Mesothelial cell of epicardium (in vitro differentiated cells): ENCODE results near the gene DHRS11. TPM values are rescaled to one million over a fixed set of nuclear protein-coding genes. Genes with fewer than 3 reads are reported as not detected.
"Not testable (repeated sequence)": the region's sequence is repeated elsewhere in the genome, so short reads cannot be mapped to it uniquely, and the experiment has no call there.

ENCODE experiments used
- DNase-seq, 2 experiments: peaks; one replicate each; pipeline ENCODE4 v3.0.0; 2021; ENCODE audit warnings: low spot score in 2 of 2; ENCODE audit not compliant: unreplicated experiment in 2 of 2
- H3K27ac Mint-ChIP-seq: 2 replicates; pipeline ENCODE4 v1.8.0; 2021; ENCODE audit warnings: mixed read lengths
- H3K27me3 Mint-ChIP-seq: 2 replicates; pipeline ENCODE4 v1.8.0; 2021; ENCODE audit warnings: low read depth, mixed read lengths
- H3K36me3 Mint-ChIP-seq: 2 replicates; pipeline ENCODE4 v1.8.0; 2021; ENCODE audit warnings: mixed read lengths
- H3K4me1 Mint-ChIP-seq: 2 replicates; pipeline ENCODE4 v1.8.0; 2021; ENCODE audit warnings: mixed read lengths
- H3K4me3 Mint-ChIP-seq: 2 replicates; pipeline ENCODE4 v1.8.0; 2021; ENCODE audit warnings: mild to moderate bottlenecking, moderate library complexity, mixed read lengths
- H3K9me3 Mint-ChIP-seq: 2 replicates; pipeline ENCODE4 v1.8.0; 2021; ENCODE audit warnings: mixed read lengths
- CTCF ChIP-seq: fragments of 200-600 bp; sonication (generic); IDR thresholded peaks from one replicate; pipeline ENCODE4 v1.5.0; 2021; ENCODE audit warnings: antibody characterized with exemption; ENCODE audit not compliant: unreplicated experiment
- total RNA-seq: library from RNA; stranded (reverse); gene quantifications from 3 replicates; pipeline ENCODE4 v1.2.1, GENCODE V29; 2021

Gene DHRS11
- total RNA-seq, 1 donor from 2014 or later: 15.0 TPM

GRCh38 chr17:36600936-36601302 lies 9.2 kb downstream of the DHRS11 start:
- TF ChIP-seq CTCF: no peak
- peak overlapping the region; percentile 82 for H3K4me3 Mint-ChIP-seq
- peak overlapping the region; percentile 81 for H3K27ac Mint-ChIP-seq
- no peaks in the 10 kb centered on the region for H3K27me3 Mint-ChIP-seq
- peaks cover 22% of the 10 kb centered on the region for H3K4me1 Mint-ChIP-seq
- peak in 1 of 2 experiments; percentile 47 for DNase-seq
- H3K9me3 Mint-ChIP-seq: no peaks in the 10 kb centered on the region
- H3K36me3 Mint-ChIP-seq: no peaks in the 10 kb centered on the region

- DNase-seq: peak; percentile 87 to 93
- Mint-ChIP-seq H3K9me3 (no peaks in the 10 kb centered on the region), H3K36me3 (no peaks in the 10 kb centered on the region)
Measured at GRCh38 chr17:36601303-36602029, 9.8 kb downstream of the DHRS11 start, which contains the start of gene MRM1. Gene MRM1, plus strand, starts transcription at chr17:36601583. Its CDS starts 228 bp downstream, at chr17:36601811.

GRCh38 chr17:36602030-36602748 lies 10.5 kb downstream of the DHRS11 start:
- TF ChIP-seq CTCF: no peak
- Mint-ChIP-seq H3K4me1 (peaks cover 22% of the 10 kb centered on the region), H3K27ac (peak overlapping the region; percentile 81), H3K4me3 (peak overlapping the region; percentile 82), H3K27me3 (no peaks in the 10 kb centered on the region), H3K36me3 (no peaks in the 10 kb centered on the region), H3K9me3 (no peaks in the 10 kb centered on the region)
- no peak for DNase-seq

More at GRCh38 chr17:36601303-36602029, 9.8 kb downstream of the DHRS11 start, which contains the start of gene MRM1:
- Mint-ChIP-seq H3K27ac (peak within 1 kb of the TSS; percentile 81), H3K4me3 (peak within 1 kb of the TSS; percentile 82), H3K4me1 (peaks cover 22% of the 10 kb centered on the region), H3K27me3 (no peaks in the 10 kb centered on the region)
- TF ChIP-seq CTCF: no peak

GRCh38 chr17:36602924-36603384 lies 11.3 kb downstream of the DHRS11 start:
- Mint-ChIP-seq H3K4me3 (peak overlapping the region; percentile 82), H3K27ac (no peak overlapping the region), H3K4me1 (peaks cover 22% of the 10 kb centered on the region)

GRCh38 chr17:36605028-36605427 lies 13.3 kb downstream of the DHRS11 start:
- H3K36me3 Mint-ChIP-seq, H3K4me3 Mint-ChIP-seq, H3K9me3 Mint-ChIP-seq, H3K27me3 Mint-ChIP-seq, DNase-seq, H3K27ac Mint-ChIP-seq: not testable (repeated sequence)
- peaks cover 22% of the 10 kb centered on the region for H3K4me1 Mint-ChIP-seq

More at GRCh38 chr17:36602924-36603384, 11.3 kb downstream of the DHRS11 start:
- peak; percentile 90 for TF ChIP-seq CTCF
- Mint-ChIP-seq H3K36me3 (peaks cover 1% of the 10 kb centered on the region), H3K9me3 (no peaks in the 10 kb centered on the region), H3K27me3 (no peaks in the 10 kb centered on the region)
- DNase-seq: peak in 1 of 2 experiments; percentile 54

- Mint-ChIP-seq H3K27ac (no peak overlapping the region), H3K27me3 (no peaks in the 10 kb centered on the region), H3K9me3 (no peaks in the 10 kb centered on the region), H3K4me1 (peaks cover 4% of the 10 kb centered on the region), H3K36me3 (peaks cover 1% of the 10 kb centered on the region), H3K4me3 (no peak overlapping the region)
- no peak for TF ChIP-seq CTCF
- no peak for DNase-seq
Measured at GRCh38 chr17:36608280-36608679, 16.6 kb downstream of the DHRS11 start.
